ENCODE data around the gene CDH23. TPM values are rescaled to one million over a fixed set of nuclear protein-coding genes. Genes with fewer than 3 reads are reported as not detected.

CDH23 gene
- total RNA-seq, 4 donors from 2014 or later = 2.9 to 16.1 (median 5.9) TPM

DNA sequence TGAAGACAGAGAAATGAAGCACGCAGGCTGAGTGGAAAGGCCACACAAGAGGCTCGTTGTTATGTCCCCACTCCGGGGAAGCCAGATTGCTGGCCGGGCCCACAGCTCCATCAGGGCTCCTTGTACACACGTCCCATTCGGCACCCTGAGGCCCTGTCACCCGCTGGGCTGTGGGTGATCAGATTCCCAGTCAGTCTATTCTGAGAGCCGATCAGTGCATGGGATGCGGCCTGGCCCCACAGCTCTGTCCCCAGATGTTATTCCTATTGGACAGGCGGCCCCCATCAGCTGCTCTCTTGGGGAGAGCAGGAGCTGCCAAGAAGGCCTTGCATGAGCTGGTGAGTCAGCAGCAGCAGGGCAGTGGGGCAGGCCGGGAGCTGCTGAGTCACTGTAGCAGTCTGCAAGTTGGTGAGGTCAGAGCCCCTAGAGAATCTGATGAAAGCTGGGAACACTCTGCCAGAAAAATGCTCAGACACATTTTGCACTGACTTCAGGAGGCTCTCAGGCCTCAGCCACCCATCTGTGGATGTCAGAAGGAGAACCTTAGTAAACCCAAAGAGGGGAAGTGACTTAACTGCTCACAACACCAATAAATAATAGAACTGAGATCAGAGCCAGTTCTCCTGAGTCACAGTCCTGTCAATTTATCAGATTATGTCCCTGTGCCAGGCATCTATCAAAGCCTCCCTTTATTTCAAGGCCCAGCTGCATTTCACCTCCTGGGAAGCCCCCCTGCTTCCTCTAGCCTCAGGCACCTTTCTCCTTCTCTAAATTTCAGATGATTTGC, 463.7 kb downstream of the CDH23 start:
- WGBS, 2 donors (ENCODE audit: low coverage in 1 of 2) = 63% methylated on average over 11 of the region's 11 CpGs; no CpG with 5 or more reads in 1 of the 2 donors
- in situ Hi-C loops (cut with MboI; ENCODE audit: low pct_ligation_motif_present in 1 of 4, low pct_unique_long_range_greater_than_20kb in 1 of 4, low sequenced_read_pairs in 3 of 4) = no loop called here
- no peak overlapping the region for H3K4me3 ChIP-seq
- H3K9me3 ChIP-seq = no peaks in the 10 kb centered on the region
- H3K27ac ChIP-seq = peak overlapping the region; percentile 83 to 89 (median 85)
- TF ChIP-seq POLR2A (IDR thresholded peaks at IDR 0.05) (no peak), EP300 (IDR thresholded peaks at IDR 0.05; ENCODE audit: low read depth) (no peak), POLR2AphosphoS5 (IDR thresholded peaks at IDR 0.05) (peak; percentile 66 to 78 (median 77))
- TF ChIP-seq, protein P1, sequence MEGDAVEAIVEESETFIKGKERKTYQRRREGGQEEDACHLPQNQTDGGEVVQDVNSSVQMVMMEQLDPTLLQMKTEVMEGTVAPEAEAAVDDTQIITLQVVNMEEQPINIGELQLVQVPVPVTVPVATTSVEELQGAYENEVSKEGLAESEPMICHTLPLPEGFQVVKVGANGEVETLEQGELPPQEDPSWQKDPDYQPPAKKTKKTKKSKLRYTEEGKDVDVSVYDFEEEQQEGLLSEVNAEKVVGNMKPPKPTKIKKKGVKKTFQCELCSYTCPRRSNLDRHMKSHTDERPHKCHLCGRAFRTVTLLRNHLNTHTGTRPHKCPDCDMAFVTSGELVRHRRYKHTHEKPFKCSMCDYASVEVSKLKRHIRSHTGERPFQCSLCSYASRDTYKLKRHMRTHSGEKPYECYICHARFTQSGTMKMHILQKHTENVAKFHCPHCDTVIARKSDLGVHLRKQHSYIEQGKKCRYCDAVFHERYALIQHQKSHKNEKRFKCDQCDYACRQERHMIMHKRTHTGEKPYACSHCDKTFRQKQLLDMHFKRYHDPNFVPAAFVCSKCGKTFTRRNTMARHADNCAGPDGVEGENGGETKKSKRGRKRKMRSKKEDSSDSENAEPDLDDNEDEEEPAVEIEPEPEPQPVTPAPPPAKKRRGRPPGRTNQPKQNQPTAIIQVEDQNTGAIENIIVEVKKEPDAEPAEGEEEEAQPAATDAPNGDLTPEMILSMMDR (IDR thresholded peaks at IDR 0.05) = no peak
- H3K36me3 ChIP-seq = no peaks in the 10 kb centered on the region
- DNase-seq = peak; percentile 83
- intact Hi-C loops (cut with DNase I; ENCODE audit: low total_unique reads) = no loop called here
- no peaks in the 10 kb centered on the region for H3K27me3 ChIP-seq
- H3K4me1 ChIP-seq = peaks cover 5 to 16% (median 10%) of the 10 kb centered on the region in 4 donors

DNA sequence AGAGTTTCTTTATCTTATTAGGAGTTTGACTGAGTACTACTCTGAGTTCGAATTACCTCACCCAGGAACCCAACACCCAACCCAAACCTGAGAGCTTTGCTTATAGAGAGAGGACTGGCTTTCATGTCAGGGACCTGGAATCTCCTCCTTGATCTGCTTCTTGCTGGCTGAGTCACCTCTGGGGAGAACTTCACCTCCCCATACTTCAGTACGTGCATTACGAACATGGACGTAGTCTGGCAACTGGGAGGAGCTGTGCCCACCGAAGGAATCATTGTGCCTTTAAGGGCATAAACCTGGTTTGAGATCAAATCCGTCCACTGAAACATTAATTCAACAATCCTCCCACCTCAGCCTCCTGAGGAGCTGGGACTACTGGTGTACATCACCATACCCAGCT, 466.5 kb downstream of the CDH23 start:
- no peak overlapping the region for H3K4me3 ChIP-seq
- in situ Hi-C loops (cut with MboI; ENCODE audit: low pct_ligation_motif_present in 1 of 4, low pct_unique_long_range_greater_than_20kb in 1 of 4, low sequenced_read_pairs in 3 of 4) (no loop called here), intact Hi-C loops (cut with DNase I; ENCODE audit: low total_unique reads) (no loop called here)
- H3K4me1 ChIP-seq = peaks cover 7 to 16% (median 11%) of the 10 kb centered on the region in 4 donors
- no peaks in the 10 kb centered on the region for H3K9me3 ChIP-seq
- no peaks in the 10 kb centered on the region for H3K27me3 ChIP-seq
- H3K36me3 ChIP-seq = no peaks in the 10 kb centered on the region
- DNase-seq = no peak
- H3K27ac ChIP-seq = no peak overlapping the region
- TF ChIP-seq, protein P1 (IDR thresholded peaks at IDR 0.05) = no peak
- TF ChIP-seq POLR2A (IDR thresholded peaks at IDR 0.05) (no peak), POLR2AphosphoS5 (IDR thresholded peaks at IDR 0.05) (no peak), EP300 (IDR thresholded peaks at IDR 0.05; ENCODE audit: low read depth) (no peak)
- 93 to 96% methylated on average over 4 to 6 of the region's 6 CpGs for WGBS, 2 donors (ENCODE audit: low coverage in 1 of 2)

DNA sequence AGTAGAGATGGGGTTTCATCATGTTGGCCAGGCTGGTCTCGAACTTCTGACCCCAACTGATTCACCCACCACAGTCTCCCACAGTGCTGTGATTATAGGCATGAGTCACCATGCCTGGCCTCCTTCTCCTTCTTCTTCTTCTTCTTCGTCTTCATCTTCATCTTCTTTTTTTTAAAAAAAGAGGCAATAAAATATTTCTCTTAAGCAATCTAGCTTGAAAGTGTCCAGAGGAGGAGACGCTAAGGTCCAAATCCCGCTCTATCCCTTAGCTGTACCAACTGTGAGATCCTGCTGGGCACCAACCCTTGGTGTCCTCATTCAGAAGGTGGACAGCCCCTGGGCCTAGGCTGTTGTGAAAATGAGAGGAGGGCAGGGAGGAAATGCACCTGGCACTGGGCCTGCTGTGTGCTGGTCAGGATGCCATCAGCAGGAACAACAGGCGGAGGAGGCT, 468.2 kb downstream of the CDH23 start:
- intact Hi-C loops (cut with DNase I; ENCODE audit: low total_unique reads) = no loop called here
- WGBS, 2 donors (ENCODE audit: low coverage in 1 of 2) = 75 to 100% methylated on average over 1 to 5 of the region's 5 CpGs
- Histone ChIP-seq H3K4me1 (peaks cover 8 to 15% (median 11%) of the 10 kb centered on the region in 4 donors), H3K9me3 (no peaks in the 10 kb centered on the region), H3K27ac (no peak overlapping the region), H3K36me3 (no peaks in the 10 kb centered on the region), H3K27me3 (no peaks in the 10 kb centered on the region), H3K4me3 (no peak overlapping the region)
- in situ Hi-C loops (cut with MboI; ENCODE audit: low pct_ligation_motif_present in 1 of 4, low pct_unique_long_range_greater_than_20kb in 1 of 4, low sequenced_read_pairs in 3 of 4) = no loop called here
- DNase-seq = no peak
- TF ChIP-seq EP300 (IDR thresholded peaks at IDR 0.05; ENCODE audit: low read depth) (no peak), POLR2A (IDR thresholded peaks at IDR 0.05) (no peak), POLR2AphosphoS5 (IDR thresholded peaks at IDR 0.05) (no peak)
- TF ChIP-seq, protein P1 (IDR thresholded peaks at IDR 0.05) = no peak

Small RNA genes within 50 kb of the gene (small RNA-seq; reads per million reads assigned to genes)
- 0 to 0.14 (median 0) reads per million in 4 donors for gene MIR7152
- gene RNU7-38P = 0 reads per million in 4 donors

Other genes with a start within 250 kb of the CDH23 start
- 10 to 100 TPM; 12.3 to 74.1 (median 41.2) TPM for gene UNC5B, start 184.3 kb upstream of the CDH23 start, total RNA-seq
- 1 to 10 TPM in 3 of 4 donors, under 1 TPM in 1; 0.75 to 6.4 (median 3.4) TPM for gene SLC29A3, start 77.7 kb upstream of the CDH23 start, total RNA-seq

All from transverse colon (tissue), 4 donors.